GM04503 (cell line): ENCODE data around the gene CPT2.

Source experiments
- DNase-seq: peaks from one replicate; pipeline ENCODE4 v3.0.0-alpha.2; 2012; ENCODE audit warnings: low read depth

Gene CPT2

DNA sequence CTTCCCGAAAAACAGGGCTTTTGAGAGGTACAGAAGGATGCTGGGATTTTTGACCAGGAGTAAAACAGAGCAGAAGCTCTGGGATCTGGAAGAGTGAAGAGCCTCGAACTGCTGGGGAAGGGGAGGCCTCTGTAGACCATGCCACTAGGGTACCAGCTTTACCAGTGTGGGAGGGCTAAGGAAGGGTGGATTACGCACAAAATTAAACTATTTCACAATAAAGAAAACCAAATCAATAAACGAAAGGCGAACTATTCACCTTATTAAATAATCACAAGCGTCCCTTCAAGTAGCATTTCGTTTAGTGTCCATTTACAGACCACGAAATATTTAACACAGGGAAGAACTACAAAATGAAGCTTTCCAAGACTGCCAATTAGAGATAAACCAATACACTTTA is 23.1 kb downstream of the CPT2 start:
- no peak for DNase-seq

- peak; percentile 60 for DNase-seq
Measured at GRCh38 chr1:53220171-53220961, 23.7 kb downstream of the CPT2 start, which contains the start of gene CZIB. TSS of gene CZIB (minus strand) at chr1:53220634. CDS start at chr1:53220575, 59 bp downstream.

DNA sequence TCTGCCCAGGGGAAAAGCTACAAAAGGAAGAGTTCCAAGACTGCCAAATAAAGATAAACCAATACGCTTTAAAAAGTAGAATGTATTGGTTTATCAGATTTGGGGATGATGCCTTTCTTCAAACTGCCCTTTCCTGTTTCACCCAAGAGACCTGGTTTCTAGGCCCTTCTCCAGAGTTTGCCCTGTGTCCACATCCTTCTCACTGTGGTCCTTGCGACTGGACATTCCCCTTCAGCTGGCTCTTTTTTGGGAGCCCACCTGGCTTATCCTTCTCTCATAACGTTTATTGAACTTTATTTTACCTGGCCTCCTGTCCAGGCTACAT is 24.3 kb downstream of the CPT2 start:
- DNase-seq, result no peak

GRCh38 chr1:53237638-53238037 is 41.0 kb downstream of the CPT2 start:
- no peak for DNase-seq

GRCh38 chr1:53238197-53239155 is 41.9 kb downstream of the CPT2 start, which contains the start of gene MAGOH:
TSS of gene MAGOH (minus strand) at chr1:53238518. CDS start at chr1:53238448, 70 bp downstream.
- DNase-seq, result peak; percentile 82

GRCh38 chr1:53241828-53242227 is 45.2 kb downstream of the CPT2 start:
- no peak for DNase-seq

DNA sequence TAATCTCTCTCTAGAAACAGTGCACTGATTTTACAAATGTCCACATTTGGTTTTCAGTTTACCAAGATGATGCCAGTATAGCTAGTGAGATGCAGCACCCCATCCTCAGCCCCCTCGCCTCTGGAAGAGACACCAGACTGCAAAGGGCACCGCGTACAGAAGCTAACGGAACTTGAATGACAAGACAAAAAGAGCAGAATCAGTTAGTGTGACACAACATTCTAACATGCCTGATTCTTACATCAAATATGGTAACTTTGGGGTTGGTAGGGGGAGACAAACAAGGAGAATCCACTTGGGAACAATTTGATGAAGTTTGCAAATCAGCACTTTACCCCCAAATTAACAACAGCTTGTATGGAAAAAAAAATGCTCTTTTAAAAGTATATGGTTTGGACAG is 45.8 kb downstream of the CPT2 start:
- DNase-seq, result no peak

DNA sequence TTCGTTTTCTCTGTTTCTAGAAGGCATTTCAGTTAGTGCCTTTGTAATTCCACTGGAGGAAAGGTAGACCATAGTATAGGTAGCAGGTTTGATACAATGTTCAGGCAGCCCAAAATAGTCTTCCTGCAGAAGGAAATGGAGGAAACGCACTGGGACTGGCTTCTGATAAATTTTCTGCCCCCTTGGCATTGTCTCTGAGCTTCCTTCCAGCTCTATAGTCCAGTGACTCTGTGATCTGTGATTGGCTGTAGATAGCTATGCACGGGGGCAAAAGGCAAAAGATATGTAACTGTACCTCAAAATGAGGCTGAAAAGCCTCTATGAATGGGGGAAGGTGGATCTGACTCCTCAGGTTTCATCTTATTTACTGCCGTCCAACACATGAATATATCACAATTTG is 47.5 kb downstream of the CPT2 start:
- no peak for DNase-seq

GRCh38 chr1:53246261-53247134 is 49.9 kb downstream of the CPT2 start:
- peak; percentile 88 for DNase-seq

DNA sequence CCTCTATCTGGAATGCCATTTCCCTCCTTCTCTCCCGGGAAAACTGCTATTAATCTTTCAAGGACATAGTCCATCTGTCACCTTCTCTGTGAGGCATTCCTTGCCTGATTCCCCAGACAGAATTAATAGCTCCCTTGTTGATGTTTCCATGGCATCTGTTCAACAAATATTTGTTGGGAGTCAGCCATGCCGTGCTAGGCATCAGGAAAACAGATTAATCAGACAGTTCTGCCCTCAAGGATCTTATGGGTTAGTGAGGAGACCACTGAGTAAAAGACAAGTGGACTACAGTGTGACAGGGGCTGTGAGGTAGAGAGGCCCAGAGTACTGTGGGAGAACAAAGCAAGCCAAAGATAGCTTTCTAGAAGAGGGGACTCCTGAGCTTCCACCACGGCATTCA is 53.1 kb downstream of the CPT2 start:
- DNase-seq, result peak; percentile 61

DNA sequence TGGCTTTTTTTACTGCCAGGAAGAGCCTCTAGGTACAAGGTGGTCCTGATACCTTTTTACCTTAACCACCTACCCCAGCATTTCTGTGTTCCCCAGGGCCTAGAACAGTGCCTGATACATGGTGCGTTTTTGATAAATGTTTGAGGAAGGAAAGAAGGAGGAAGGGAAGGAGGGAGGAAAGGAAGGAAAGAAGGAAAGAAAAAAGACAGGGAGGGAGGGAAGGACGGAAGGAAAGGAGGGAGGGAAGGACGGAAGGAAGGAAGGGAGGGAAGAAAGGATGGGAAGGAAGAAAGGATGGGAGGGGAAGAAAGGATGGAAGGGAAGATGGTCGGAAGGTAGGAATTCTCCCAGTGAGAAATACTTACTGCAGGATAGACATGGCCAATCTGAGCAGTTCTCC is 53.7 kb downstream of the CPT2 start:
- DNase-seq, result no peak

DNA sequence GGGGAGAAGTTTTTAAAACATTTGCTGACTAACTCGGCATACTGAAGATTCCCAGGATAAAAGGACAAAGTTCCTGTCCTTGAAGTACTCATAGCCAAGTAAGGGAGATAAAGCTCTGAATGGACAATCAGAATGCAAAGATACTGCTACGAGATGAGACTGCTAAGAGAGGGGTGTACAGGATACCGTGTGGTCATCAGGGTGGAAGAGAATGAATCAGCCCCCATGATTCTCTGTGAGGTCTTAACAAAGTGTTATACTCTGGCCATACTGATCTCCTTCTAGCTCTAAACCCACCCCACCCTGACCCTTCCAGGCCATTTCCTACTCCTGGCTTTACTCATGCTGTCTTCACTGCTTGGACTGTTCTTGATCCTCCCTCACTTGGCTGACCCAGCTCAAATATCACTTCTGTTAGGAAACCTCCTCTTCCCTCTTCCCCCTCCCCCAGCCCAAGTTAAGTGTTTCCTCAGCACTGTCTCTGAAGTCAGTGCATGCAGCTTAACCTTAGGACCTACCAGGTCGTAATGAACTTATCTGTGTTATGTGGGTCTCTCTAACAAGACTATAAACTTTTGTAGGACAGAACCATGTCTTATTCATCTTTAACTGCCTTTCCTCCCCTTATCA is 57.5 kb downstream of the CPT2 start:
- no peak for DNase-seq

DNA sequence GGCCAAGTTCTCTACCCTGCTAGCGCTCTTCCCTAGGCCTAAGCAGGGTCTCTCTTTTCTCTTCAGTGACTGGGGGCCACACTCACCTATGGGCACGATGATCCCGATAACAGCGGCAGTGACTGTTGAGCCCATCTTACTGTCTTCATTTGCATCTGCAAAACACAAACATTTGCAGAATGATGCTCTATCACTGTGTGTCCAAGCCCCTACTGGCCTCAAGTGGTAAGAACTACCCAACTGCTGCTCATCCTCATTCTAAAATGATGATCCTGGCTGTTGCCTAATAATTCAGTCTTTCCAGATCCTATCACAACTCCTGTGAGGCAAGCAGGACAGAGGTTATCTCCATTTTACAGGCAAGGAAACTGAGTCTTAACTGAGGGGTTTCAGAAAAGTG is 58.4 kb downstream of the CPT2 start:
- DNase-seq, result no peak

DNA sequence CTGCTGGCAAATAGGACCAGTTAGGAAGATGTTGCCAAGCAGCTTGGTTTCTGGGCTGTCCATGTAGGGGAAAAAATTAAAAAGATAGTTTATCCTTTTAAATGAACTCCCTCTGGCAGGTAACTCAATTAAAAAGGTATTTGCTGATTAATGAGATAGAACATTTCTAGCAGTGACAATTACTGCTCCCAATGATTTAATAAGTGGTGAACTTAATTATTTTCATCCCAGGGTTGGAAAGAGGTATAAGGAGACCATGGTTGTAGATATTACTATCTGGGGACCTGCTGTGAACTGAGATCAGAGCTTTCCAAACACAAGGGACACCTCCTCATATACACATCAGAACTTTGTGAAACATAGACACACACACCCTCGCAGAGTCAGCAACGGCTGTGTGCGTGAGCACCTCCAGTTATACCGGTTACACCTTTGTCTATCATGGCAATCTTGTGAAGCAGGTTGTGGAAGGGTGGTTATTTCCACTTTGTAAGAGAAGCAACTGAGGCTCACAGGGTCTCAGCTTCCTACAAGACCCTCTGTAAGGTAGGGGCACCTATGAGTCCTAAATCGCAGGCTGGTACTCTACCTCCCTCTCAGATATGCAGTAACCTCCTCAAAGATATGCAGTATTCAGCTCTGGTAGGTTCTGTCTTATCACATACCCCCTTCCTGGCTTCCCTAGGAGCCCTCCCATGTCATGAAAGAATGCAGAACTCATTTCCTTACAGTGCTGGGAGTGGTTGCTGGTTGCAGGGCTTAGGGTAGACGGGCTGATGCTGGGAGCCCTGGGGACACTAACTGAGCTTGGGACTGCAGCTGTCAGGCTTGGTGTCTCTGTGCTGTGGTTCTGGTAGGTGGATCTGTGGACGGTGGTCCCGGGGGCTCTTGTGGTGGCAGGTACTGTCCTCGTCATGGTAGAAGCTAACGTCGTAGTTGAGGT is 60.2 kb downstream of the CPT2 start:
- no peak for DNase-seq

DNA sequence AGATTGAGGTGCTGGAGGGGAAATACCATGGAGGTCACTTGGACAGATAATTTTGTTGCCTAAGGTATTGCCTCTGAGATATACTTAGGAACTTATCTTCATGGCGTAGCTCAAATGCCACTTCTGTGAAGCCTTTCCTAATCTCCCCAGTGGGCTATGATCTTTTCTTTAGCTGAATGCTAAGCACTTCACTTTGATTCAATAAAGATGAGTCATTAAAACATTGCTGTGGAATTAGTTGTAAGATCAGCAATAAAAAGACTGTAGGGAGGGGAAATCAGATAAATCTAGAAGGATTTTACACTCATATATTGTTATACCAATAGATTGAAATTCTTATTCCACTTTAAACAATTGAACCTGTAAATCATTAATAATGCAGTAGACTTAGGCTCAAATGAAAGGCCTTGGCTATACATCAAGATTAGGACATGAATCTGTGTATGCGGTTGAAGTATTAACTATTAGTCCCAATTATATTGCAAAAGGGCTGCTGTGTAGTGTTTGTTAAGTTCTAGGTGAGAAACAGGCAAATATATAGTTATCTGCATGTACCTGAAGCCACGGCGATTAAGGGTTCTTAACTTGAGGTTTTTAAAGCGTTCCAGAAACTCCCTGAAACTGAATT is 60.9 kb downstream of the CPT2 start:
- no peak for DNase-seq

DNA sequence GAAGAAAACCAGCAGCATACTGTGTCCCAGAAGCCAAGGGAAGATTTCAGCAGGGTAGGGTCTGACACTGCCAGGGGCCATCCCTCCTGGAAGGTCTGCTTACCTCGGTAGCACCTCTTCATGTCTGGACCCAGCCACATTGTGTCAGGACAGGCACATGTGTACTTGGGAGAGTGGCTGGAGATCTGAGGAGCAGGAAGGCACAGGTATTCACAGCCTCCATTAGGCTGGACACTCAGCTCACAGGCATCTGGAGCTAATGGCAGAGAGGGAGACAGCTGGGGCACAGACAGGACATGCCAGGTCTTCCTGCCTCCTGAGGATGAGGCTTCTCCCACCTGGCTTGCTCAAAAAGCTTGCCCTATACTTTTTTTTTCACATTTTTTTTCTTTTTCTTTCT is 61.6 kb downstream of the CPT2 start:
- DNase-seq, result no peak

DNA sequence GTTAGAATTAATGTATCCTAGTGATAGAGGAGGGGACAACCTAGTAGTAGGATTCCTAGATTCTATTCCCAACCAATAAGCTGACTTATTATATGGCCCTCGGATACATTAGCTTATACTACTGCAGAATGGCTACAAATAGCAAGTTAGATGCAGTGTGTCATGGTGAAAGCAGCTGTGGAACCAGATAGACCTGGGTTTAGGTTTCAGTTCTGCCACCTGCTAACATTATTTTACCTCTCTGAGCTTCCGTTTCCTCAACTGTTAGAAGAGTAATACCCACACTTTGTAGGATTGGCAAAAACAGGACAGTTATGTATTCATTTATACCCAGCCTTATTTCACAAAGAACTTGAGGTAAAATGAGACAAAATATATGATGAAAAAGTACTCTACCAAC is 63.3 kb downstream of the CPT2 start:
- no peak for DNase-seq

GRCh38 chr1:53260631-53261247 is 64.1 kb downstream of the CPT2 start:
- no peak for DNase-seq

DNA sequence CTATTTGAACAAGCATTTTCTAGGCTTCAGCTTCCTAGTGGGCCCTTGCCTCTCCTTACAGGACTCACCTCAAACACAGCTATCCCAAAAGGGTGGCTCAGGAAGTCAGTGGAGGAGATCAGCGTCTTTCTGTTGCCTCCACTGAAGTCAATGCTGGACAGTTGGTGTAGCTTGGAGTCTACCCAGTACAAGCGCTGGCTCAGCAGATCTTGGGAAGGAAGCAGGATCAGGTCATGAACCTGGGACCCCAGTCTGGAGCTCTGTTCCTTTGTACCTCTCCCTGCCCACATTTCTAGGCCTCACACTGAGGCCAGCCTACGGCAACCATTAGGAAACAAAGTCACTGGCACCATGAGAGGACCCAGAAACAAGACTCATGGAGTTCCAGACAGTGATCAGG is 65.4 kb downstream of the CPT2 start:
- no peak for DNase-seq
